Endothelial cell of umbilical vein (primary cell): ENCODE results near the gene DNAJC25. TPM values are rescaled to one million over a fixed set of nuclear protein-coding genes. Genes with fewer than 3 reads are reported as not detected.

Source experiments
- BruUV-seq: library from RNA; stranded (reverse); fragments of 400-500 nt; replicated peaks from 2 replicates; lab custom pipeline; 2021; lab: Mats Ljungman, UMichigan
- CTCF ChIA-PET: fragments of 300-600, 350-600 bp; sonication (Branson Sonifier 250); formaldehyde crosslinking; loops from one replicate; lab custom pipeline; 2021; ENCODE audit warnings: antibody characterized with exemption, inconsistent platforms; lab: Charles Lee
- POLR2A ChIA-PET: fragments of 300-600, 350-600 bp; sonication (Branson Sonifier 250); formaldehyde crosslinking; loops from one replicate; lab custom pipeline; 2021; ENCODE audit warnings: antibody characterized with exemption, inconsistent platforms; lab: Charles Lee
- DNase-seq: peaks from one replicate; pipeline ENCODE4 v3.0.0-alpha.2; 2011; ENCODE audit warnings: low read depth, low spot score
- FAIRE-seq: peaks from 2 replicates; lab custom pipeline; 2011; peaks lifted over from hg19 to GRCh38; lab: Jason Lieb, UNC
- H2AFZ ChIP-seq: 2 replicates; pipeline ENCODE4 v1.6.0; 2012; ENCODE audit warnings: low read depth, low read length, control low read depth, inconsistent platforms
- H3K27ac ChIP-seq: 2 replicates; pipeline ENCODE4 v1.5.1; 2011; ENCODE audit warnings: low read depth, mild to moderate bottlenecking, control low read depth, low read length, moderate library complexity; ENCODE audit not compliant: insufficient read depth
- H3K27me3 ChIP-seq, 2 experiments: 2 replicates each; pipeline versions ENCODE4 v1.6.0 to v1.6.1; 2011; ENCODE audit warnings: low read length in 2 of 2, mixed read lengths in 1 of 2; ENCODE audit not compliant: control insufficient read depth in 2 of 2, insufficient read depth in 2 of 2
- H3K36me3 ChIP-seq, 2 experiments: 2 replicates in 1 of 2; 3 replicates in 1 of 2; pipeline ENCODE4 v1.5.1; 2011; ENCODE audit warnings: low read length in 2 of 2, mild to moderate bottlenecking in 1 of 2, moderate library complexity in 1 of 2; ENCODE audit not compliant: control insufficient read depth in 2 of 2, insufficient read depth in 2 of 2; ENCODE audit errors: extremely low read depth in 1 of 2
- H3K4me1 ChIP-seq: 3 replicates; pipeline ENCODE4 v1.5.1; 2011; ENCODE audit warnings: mild to moderate bottlenecking, low read length; ENCODE audit not compliant: control insufficient read depth, insufficient read depth; ENCODE audit errors: extremely low read depth
- H3K4me2 ChIP-seq: 2 replicates; pipeline ENCODE4 v1.6.1; 2011; ENCODE audit warnings: low read length, control low read depth, mixed read lengths; ENCODE audit not compliant: insufficient read depth
- H3K4me3 ChIP-seq, 3 experiments: fragments of 200-600 bp in 1 of 3; sonication (generic), shearing (Covaris generic) in 1 of 3; replicated peaks in 1 of 3; 2 replicates each; pipeline ENCODE4 v1.5.1; 2011 to 2016; ENCODE audit warnings: control low read depth in 3 of 3, low read length in 3 of 3, mild to moderate bottlenecking in 2 of 3, inconsistent platforms in 1 of 3, low read depth in 1 of 3, moderate library complexity in 1 of 3; ENCODE audit not compliant: insufficient read depth in 1 of 3
- H3K79me2 ChIP-seq: 2 replicates; pipeline ENCODE4 v1.6.0; 2012; ENCODE audit warnings: low read length, inconsistent platforms; ENCODE audit not compliant: control insufficient read depth, insufficient read depth
- H3K9ac ChIP-seq: replicated peaks from 2 replicates; pipeline ENCODE3; 2011; ENCODE audit warnings: low read length, control low read depth; ENCODE audit not compliant: insufficient read depth; ENCODE audit errors: extremely low read depth
- H3K9me1 ChIP-seq: replicated peaks from 3 replicates; pipeline ENCODE4 v1.6.0; 2011; ENCODE audit warnings: mild to moderate bottlenecking, low read length; ENCODE audit not compliant: control insufficient read depth, insufficient read depth; ENCODE audit errors: extremely low read depth
- H3K9me3 ChIP-seq: replicated peaks from 2 replicates; pipeline ENCODE4 v1.5.1; 2012; ENCODE audit warnings: low read length, inconsistent platforms; ENCODE audit not compliant: control insufficient read depth, insufficient read depth
- H4K20me1 ChIP-seq: replicated peaks from 2 replicates; pipeline ENCODE3; 2011; ENCODE audit warnings: mild to moderate bottlenecking, low read length; ENCODE audit not compliant: control insufficient read depth, insufficient read depth; ENCODE audit errors: extremely low read depth
- CTCF ChIP-seq, 2 donors: IDR thresholded peaks; 1 replicate in 1 of 2; 2 replicates in 1 of 2; pipeline ENCODE4 v1.5.1; 2011; ENCODE audit warnings: low read length in 2 of 2, mild to moderate bottlenecking in 2 of 2, moderate library complexity in 2 of 2, control low read depth in 1 of 2, inconsistent platforms in 1 of 2, low read depth in 1 of 2; ENCODE audit not compliant: insufficient read depth in 1 of 2; ENCODE audit errors: extremely low read depth in 1 of 2
- EZH2 ChIP-seq: IDR thresholded peaks from 2 replicates; pipeline ENCODE4 v1.6.1; 2012; ENCODE audit warnings: borderline replicate concordance, low read depth, mild to moderate bottlenecking, moderate library complexity, low read length, inconsistent platforms; ENCODE audit not compliant: severe bottlenecking
- FOS ChIP-seq: IDR thresholded peaks from 2 replicates; pipeline ENCODE4 v1.6.1; 2011; ENCODE audit warnings: mild to moderate bottlenecking, low read length, moderate library complexity, borderline replicate concordance; ENCODE audit not compliant: insufficient read depth
- GATA2 ChIP-seq: IDR thresholded peaks from 2 replicates; pipeline ENCODE4 v1.7.0; 2011; ENCODE audit warnings: low read depth, mild to moderate bottlenecking, moderate library complexity, mixed read lengths, low read length; ENCODE audit not compliant: insufficient read length, insufficient read depth
- JUN ChIP-seq: IDR thresholded peaks from 2 replicates; pipeline ENCODE4 v1.6.1; 2011; ENCODE audit warnings: borderline replicate concordance, low read depth; ENCODE audit not compliant: insufficient read length, insufficient read depth
- MAX ChIP-seq: IDR thresholded peaks from 2 replicates; pipeline ENCODE4 v1.6.1; 2011; ENCODE audit not compliant: insufficient read depth, insufficient read length
- MYC ChIP-seq: IDR thresholded peaks from one replicate; pipeline ENCODE4 v1.6.1; 2011; ENCODE audit warnings: mild to moderate bottlenecking, low read depth, low read length
- POLR2A ChIP-seq: IDR thresholded peaks from 2 replicates; pipeline ENCODE4 v1.6.1; 2012; ENCODE audit warnings: low read depth, mild to moderate bottlenecking, control low read depth, low read length
- POLR2AphosphoS5 ChIP-seq: IDR thresholded peaks from 2 replicates; pipeline ENCODE4 v1.6.1; 2012; ENCODE audit warnings: low read depth, mild to moderate bottlenecking, control low read depth, low read length, moderate library complexity; ENCODE audit not compliant: insufficient read depth
- dilution Hi-C: fragments of 300-500 bp; cut with MboI; formaldehyde crosslinking; loops from one replicate; pipeline ENCODE4 v1.15.0; 2019; ENCODE audit warnings: low sequenced_read_pairs; ENCODE audit not compliant: extremely low pct_ligation_motif_present
- intact Hi-C: fragments of 100-400 bp; cut with micrococcal nuclease; formaldehyde crosslinking; loops from one replicate; pipeline ENCODE4 v1.10.0; 2022
- polyA plus RNA-seq, 4 experiments: library from polyadenylated mRNA; depleted of rRNA in 3 of 4; stranded (reverse) in 3 of 4; unstranded in 1 of 4; fragments of >200 nt; gene quantifications; 2 replicates each; pipeline versions ENCODE4 v1.2.1 to v1.2.3, GENCODE V29; 2011 to 2012; ENCODE audit warnings: missing spikeins in 1 of 4
- total RNA-seq: library from RNA; stranded (reverse); gene quantifications from 2 replicates; pipeline ENCODE4 v1.2.3, GENCODE V29; 2021

Gene DNAJC25
- total and polyA plus RNA-seq, 2 donors (not counting 3 experiments of a cell fraction or from before 2014, with no cell fraction given) = 1.7 to 5.5 TPM

- Histone ChIP-seq H3K27me3 (no peaks in the 10 kb centered on the region), H3K79me2 (no peaks in the 10 kb centered on the region), H2AFZ (no peak overlapping the region), H3K9me3 (no peaks in the 10 kb centered on the region), H3K36me3 (no peaks in the 10 kb centered on the region), H3K9ac (no peak overlapping the region), H4K20me1 (no peaks in the 10 kb centered on the region), H3K4me2 (no peak overlapping the region), H3K9me1 (no peaks in the 10 kb centered on the region), H3K4me1 (peaks cover 15% of the 10 kb centered on the region), H3K4me3 (no peak overlapping the region), H3K27ac (no peak overlapping the region)
- intact Hi-C loops (loop anchor here (2.0 kb wide), 1 partner anchor 61 kb away; the partner anchor contains the start of gene PTGR1), dilution Hi-C loops (no loop called here)
- BruUV-seq = no TSS peak
- TF ChIP-seq MYC (no peak), POLR2A (no peak), FOS (no peak), POLR2AphosphoS5 (no peak), GATA2 (no peak), MAX (no peak), CTCF (IDR thresholded peaks at IDR 0.05; ENCODE audit: extremely low read depth in 1 of 2, insufficient read depth in 1 of 2, low read depth in 1 of 2, low read length in 2 of 2) (no peak), JUN (no peak), EZH2 (no peak)
- DNase-seq (no peak), FAIRE-seq (no peak)
- CTCF ChIA-PET = no interaction called here
- POLR2A ChIA-PET = no interaction called here
These were observed 28.6 kb downstream of the DNAJC25 start for GRCh38 chr9:111659691-111660090.
